Measurements from ENCODE around the gene NAMPT. TPM values are rescaled to one million over a fixed set of nuclear protein-coding genes. Genes with fewer than 3 reads are reported as not detected.
"Not testable (repeated sequence)": the region's sequence is repeated elsewhere in the genome, so short reads cannot be mapped to it uniquely, and the experiment has no call there.

The NAMPT gene
- total RNA-seq, 1 experiment from 2014 or later: 153 TPM

- DNase-seq (ENCODE audit: low spot score): no peak
Measured at GRCh38 chr7:106231856-106232490, 52.8 kb downstream of the NAMPT start.

GRCh38 chr7:106225856-106226255 lies 58.9 kb downstream of the NAMPT start:
- DNase-seq (ENCODE audit: low spot score): no peak

DNA sequence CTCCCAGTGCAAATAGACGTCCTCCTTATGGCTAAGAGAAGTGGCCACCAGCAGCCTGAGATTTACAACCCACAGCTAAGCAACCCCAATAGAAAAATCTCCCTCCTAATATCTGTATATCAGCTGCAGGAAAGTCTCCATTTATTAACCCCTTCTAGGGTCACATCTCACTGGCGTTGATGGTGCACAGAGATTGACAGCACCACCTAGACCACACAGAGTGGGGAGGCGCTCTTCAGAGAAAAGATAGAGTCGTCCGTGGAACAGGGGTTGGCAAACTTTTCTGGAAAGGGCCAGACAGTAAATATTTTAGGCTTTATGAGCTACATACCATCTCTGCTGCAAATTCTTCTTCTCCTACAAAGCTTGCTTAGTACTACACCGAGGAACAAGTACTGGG lies 60.0 kb downstream of the NAMPT start:
- DNase-seq (ENCODE audit: low spot score): no peak

GRCh38 chr7:106223156-106223555 lies 61.6 kb downstream of the NAMPT start:
- DNase-seq (ENCODE audit: low spot score): no peak

DNA sequence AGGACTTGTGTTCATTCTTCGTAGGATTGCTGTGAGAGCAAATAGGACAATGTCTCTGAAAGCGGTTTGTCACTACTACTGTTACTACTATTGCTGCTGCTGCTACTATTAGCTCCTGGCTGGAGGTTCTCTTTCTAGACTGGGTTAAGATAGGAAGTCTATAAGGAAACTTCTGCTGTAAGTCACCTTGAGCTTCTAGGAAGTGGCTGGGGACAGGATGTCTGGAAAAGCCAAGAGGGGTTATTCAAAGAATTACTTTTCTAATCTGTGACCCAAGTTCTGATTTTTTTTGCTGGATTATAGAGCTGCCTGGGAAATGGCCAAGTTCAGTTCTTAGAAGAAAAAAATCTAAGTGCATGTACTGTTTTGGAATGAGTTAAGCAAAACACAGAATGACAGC lies 62.2 kb downstream of the NAMPT start:
- no peak for DNase-seq (ENCODE audit: low spot score)

DNA sequence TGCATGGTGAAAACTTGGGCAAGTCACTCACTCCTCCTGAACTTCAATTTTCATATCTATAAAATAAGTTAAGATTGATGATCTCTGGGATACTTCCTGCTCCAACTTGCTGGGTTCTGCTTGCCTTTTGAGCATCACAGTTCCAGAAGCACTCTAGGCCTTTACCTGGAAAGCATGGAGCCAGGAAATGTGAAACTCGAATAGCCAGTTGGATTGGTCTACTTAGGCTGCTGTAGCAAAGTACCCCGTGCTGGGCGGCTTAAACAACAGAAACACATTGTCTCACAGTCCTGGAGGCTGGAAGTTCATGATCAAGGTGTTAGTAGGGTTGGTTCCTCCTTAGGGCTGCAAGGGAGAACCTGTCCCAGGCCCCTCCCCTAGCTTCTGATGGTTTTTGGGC lies 64.5 kb downstream of the NAMPT start:
- no peak for DNase-seq (ENCODE audit: low spot score)

GRCh38 chr7:106219170-106219569 lies 65.6 kb downstream of the NAMPT start:
- no peak for DNase-seq (ENCODE audit: low spot score)

- DNase-seq (ENCODE audit: low spot score): no peak
Measured at GRCh38 chr7:106218546-106218945, 66.2 kb downstream of the NAMPT start.

DNA sequence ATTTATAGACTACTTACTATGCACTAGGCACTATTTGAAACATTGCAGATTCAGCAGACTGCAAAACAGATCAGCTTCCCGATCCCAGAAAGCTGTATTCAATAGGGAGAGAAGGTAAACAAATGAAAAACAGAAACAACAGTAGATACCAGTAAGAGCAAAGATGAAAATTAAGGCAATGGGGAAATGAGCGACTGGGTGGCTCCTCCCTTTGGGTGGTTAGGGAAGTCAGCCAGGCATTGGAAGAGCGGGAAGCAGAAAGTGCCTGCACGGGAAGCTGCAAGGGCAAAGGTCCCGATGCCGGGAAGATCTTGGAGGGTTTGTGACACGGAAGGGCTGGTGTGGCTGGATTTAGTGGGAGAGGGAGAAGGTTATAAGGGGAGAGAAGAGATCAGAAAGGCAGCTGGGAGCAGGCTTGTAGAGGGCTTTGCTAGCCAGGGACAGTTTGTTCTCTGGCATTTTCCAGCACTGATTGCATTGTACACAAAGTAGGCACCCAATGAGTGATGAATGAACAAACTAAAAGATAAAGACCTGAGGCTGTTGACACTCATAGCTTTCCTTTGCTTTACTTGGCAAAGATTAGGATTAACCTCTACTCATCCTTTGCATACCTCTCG lies 67.8 kb downstream of the NAMPT start:
- DNase-seq (ENCODE audit: low spot score): peak; percentile 84

DNA sequence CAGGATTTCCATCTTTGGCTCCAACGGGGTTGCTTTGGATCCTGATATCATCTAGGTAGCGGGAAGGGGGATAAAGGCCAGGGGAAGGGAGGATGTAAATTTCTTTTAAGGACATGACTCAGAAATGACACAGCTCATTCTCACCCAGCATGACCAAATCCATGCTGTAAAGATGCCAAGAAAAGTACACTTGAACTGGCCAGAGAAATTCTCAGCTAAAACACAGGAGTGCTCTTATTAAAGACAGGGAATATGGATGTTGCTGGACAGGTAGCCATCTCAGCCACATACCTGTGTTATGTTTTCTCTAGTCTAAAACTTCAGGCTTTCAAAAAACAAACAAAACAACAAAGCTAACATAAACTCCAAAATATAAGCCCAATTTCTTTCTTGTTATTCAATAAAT lies 68.3 kb downstream of the NAMPT start:
- DNase-seq (ENCODE audit: low spot score): peak; percentile 97

- no peak for DNase-seq (ENCODE audit: low spot score)
Measured at GRCh38 chr7:106215868-106216516, 68.8 kb downstream of the NAMPT start.

DNA sequence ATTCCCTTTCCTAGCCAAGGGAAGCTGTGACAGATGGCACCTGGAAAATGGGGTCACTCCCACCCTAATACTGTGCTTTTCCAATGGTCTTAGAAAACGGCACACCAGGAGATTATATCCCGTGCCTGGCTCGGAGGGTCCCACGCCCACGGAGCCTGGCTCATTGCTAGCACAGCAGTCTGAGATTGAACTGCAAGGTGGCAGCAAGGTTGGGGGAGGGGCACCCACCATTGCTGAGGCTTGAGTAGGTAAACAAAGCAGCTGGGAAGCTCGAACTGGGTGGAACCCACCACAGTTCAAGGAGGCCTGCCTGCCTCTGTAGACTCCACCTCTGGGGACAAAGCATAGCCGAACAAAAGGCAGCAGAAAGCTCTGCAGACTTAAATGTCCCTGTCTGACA lies 75.8 kb downstream of the NAMPT start:
- not testable (repeated sequence) for DNase-seq (ENCODE audit: low spot score)

DNA sequence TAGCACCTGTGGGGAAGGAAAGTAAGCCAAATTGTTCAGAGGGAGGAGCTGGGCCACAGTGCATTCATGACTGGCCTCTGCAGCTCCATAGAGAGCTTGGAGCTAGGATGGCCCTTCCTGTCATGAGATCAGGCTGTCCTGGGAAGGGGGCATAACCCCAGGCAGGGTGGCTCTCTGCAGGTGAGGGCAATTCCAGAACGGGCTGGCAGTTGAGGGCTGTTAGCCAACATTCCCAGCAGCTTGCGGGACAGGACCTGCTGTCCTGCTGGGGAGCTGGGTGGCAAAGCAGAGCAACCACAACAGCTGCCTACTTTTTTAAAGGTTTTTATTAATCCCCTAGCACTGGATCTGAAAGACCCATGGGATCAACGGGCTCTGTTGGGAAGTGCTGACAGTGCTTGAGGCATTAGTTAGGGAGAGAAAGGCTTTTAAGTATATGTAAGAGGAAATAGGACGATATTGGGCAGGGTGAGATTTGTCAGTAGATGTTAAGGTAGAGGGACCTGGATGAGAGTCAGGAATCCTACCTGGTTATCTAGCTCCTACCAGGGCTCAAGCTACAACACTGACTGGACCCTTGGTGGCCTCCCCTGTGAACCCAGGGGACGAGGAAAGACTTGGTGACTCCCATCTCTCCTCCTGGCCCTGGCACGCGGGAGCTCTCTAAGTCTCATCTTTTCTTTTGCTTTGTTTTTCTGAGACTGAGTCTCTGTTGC lies 77.8 kb downstream of the NAMPT start:
- DNase-seq (ENCODE audit: low spot score): no peak

DNA sequence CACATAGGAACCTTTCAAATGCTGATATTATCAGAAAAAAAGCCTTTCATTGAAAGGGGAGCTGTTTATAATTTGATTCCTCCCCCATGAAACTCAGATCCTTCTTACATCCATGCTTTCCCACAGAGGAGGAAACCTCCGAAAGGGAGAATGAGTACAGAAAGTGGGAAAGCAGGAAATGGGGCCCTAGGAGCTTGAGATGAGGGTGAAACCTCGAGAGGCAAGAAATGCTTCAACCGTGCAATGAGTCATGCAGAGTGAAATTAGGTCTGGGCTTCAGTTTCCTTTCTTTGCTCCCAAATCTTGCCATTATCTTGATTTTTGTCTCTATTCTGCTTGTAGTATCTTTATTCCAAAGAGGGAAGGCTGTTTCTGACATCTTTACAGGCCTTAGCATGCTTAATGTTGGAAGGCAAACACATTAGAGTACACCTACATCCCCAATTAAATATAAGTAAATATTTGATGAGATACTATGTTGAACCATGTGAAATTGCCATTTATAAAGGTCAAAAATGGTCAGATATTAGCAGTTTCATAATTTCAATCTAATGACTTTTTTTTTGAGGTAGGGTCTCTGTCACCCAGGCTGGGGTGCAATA lies 79.1 kb downstream of the NAMPT start:
- DNase-seq (ENCODE audit: low spot score): peak; percentile 28

GRCh38 chr7:106203473-106203872 lies 81.3 kb downstream of the NAMPT start:
- no peak for DNase-seq (ENCODE audit: low spot score)

DNA sequence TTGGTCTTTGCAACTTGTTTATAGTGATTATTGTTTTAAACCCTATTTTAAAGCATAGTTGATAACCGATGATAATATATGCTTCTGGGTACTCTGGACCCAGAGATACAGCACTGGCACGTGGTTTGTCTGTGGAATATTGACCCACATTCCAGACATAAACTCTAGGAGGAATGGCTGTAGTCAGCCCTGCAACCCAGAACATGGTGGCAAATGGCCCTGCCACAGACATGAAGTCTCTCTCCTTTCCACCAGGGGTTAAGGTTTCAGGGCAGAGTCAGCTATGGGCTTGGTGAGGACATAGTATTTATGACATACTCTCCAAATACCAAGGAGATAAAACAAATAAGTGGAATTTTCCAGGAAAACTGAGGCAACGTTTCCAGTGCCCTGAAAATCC lies 83.6 kb downstream of the NAMPT start:
- no peak for DNase-seq (ENCODE audit: low spot score)

GRCh38 chr7:106199813-106200364 lies 84.9 kb downstream of the NAMPT start:
- no peak for DNase-seq (ENCODE audit: low spot score)

DNA sequence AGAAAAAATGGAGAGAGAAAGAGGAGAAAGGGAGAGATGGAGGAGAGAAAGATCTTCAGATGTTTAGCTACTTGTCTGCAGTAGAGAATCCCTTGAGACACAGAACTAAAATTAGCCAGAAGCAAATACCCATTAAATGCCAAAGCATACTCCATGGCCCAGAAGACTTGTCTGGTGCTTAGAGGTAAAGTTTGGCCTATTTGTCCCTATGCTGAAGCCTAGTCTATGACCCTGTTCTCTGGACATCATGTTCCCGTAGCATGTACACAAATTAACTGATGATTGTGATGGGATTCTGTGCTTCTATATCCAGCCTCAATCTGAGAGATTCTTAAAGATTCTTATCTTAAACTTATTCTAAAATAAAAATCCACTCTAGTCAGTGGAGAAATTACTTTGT lies 85.8 kb downstream of the NAMPT start:
- no peak for DNase-seq (ENCODE audit: low spot score)

All from H4 (cell line).